Activated naive CD8-positive, alpha-beta T cell (primary cell): ENCODE data around the gene COL6A3.
"Not testable (repeated sequence)": the region's sequence is repeated elsewhere in the genome, so short reads cannot be mapped to it uniquely, and the experiment has no call there.

Experiments used
- H3K27ac Mint-ChIP-seq: one replicate; pipeline ENCODE4 v1.8.0; 2021; ENCODE audit warnings: mixed read lengths
- H3K27me3 Mint-ChIP-seq: one replicate; pipeline ENCODE4 v1.8.0; 2021; ENCODE audit warnings: mixed read lengths
- H3K36me3 Mint-ChIP-seq: one replicate; pipeline ENCODE4 v1.8.0; 2021; ENCODE audit warnings: mixed read lengths
- H3K4me1 Mint-ChIP-seq: one replicate; pipeline ENCODE4 v1.8.0; 2021; ENCODE audit warnings: low read depth, mixed read lengths
- H3K4me3 Mint-ChIP-seq: one replicate; pipeline ENCODE4 v1.8.0; 2021; ENCODE audit warnings: mild to moderate bottlenecking, mixed read lengths
- H3K9me3 Mint-ChIP-seq: one replicate; pipeline ENCODE4 v1.8.0; 2021; ENCODE audit warnings: low read depth, mixed read lengths

Gene COL6A3

DNA sequence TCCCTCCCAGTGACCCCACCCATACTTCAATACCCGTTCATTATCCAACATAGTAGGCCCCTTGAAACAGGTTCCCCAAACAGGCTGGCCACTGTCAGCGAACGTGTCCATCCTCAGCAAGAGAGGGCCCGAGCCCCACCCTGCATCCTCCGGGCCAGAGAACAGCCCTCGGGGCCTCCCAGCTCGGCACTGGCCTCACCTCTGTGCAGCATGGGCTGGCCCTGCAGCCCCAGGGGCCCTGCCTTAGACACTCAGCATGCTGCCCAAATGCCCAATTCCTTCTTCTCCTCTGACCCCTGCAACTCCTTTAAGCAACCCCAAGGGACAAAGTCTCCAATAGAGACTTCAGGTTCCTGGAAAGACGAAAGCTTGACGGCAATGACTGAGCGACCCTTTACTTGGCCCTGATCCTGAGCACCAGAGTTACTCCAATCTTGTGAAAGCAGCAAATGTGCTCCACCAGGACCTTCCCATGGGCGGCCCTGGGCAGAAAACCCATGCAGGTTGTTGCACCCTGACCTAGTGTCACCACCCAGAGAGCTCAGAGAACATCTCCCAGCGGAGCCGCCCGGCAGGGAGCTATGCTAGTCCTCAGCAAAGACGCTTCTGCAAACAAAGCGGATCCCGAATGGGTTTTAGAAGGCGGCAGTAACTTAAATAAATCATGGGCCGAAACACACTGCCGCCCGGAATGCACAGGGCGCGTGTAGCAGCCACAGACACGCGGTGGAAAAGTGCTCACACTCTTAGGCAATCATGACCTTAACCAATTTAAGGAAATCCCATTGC lies 782 bp downstream of the COL6A3 start:
- Mint-ChIP-seq H3K4me3 (no peak overlapping the region), H3K36me3 (peaks cover 3% of the 10 kb centered on the region), H3K27me3 (no peaks in the 10 kb centered on the region), H3K4me1 (no peaks in the 10 kb centered on the region), H3K9me3 (no peaks in the 10 kb centered on the region), H3K27ac (no peak overlapping the region)

- H3K9me3 Mint-ChIP-seq: no peaks in the 10 kb centered on the region
- H3K36me3 Mint-ChIP-seq: peaks cover 3% of the 10 kb centered on the region
- no peaks in the 10 kb centered on the region for H3K4me1 Mint-ChIP-seq
- no peak overlapping the region for H3K4me3 Mint-ChIP-seq
- H3K27ac Mint-ChIP-seq: no peak overlapping the region
- no peaks in the 10 kb centered on the region for H3K27me3 Mint-ChIP-seq
Observed at GRCh38 chr2:237412646-237412987, 1.3 kb downstream of the COL6A3 start.

GRCh38 chr2:237411683-237412423 lies 2.1 kb downstream of the COL6A3 start:
- Mint-ChIP-seq H3K4me3 (no peak overlapping the region), H3K9me3 (no peaks in the 10 kb centered on the region), H3K27me3 (no peaks in the 10 kb centered on the region), H3K27ac (no peak overlapping the region), H3K36me3 (peaks cover 3% of the 10 kb centered on the region), H3K4me1 (no peaks in the 10 kb centered on the region)

GRCh38 chr2:237411092-237411601 lies 2.8 kb downstream of the COL6A3 start:
- Mint-ChIP-seq H3K27me3 (no peaks in the 10 kb centered on the region), H3K4me1 (no peaks in the 10 kb centered on the region), H3K36me3 (peaks cover 2% of the 10 kb centered on the region), H3K4me3 (no peak overlapping the region), H3K27ac (no peak overlapping the region), H3K9me3 (no peaks in the 10 kb centered on the region)

DNA sequence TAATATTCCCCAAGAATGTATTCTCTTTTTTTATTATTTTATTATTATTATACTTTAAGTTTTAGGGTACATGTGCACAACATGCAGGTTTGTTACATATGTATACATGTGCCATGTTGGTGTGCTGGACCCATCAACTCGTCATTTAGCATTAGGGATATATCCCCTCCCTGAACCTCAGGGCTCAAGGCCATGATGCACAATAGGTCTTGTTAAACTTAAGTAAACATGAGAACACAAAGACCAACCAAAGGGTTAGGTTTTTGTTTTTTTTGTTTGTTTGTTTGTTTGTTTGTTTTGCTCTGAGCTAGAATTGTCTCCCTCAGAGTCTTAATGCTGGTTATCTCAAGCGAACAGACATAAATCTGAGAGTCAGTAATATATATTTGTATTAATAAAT lies 4.7 kb downstream of the COL6A3 start:
- H3K27me3 Mint-ChIP-seq, H3K27ac Mint-ChIP-seq, H3K4me3 Mint-ChIP-seq, H3K36me3 Mint-ChIP-seq, H3K9me3 Mint-ChIP-seq, H3K4me1 Mint-ChIP-seq: not testable (repeated sequence)

- Mint-ChIP-seq H3K27me3 (no peaks in the 10 kb centered on the region), H3K36me3 (peaks cover 2% of the 10 kb centered on the region), H3K4me1 (no peaks in the 10 kb centered on the region), H3K9me3 (no peaks in the 10 kb centered on the region), H3K4me3 (no peak overlapping the region), H3K27ac (no peak overlapping the region)
Observed at GRCh38 chr2:237408335-237409000, 5.5 kb downstream of the COL6A3 start.

GRCh38 chr2:237407700-237408099 lies 6.3 kb downstream of the COL6A3 start:
- Mint-ChIP-seq H3K4me1 (no peaks in the 10 kb centered on the region), H3K9me3 (no peaks in the 10 kb centered on the region), H3K36me3 (no peaks in the 10 kb centered on the region), H3K4me3 (no peak overlapping the region), H3K27me3 (no peaks in the 10 kb centered on the region), H3K27ac (no peak overlapping the region)

DNA sequence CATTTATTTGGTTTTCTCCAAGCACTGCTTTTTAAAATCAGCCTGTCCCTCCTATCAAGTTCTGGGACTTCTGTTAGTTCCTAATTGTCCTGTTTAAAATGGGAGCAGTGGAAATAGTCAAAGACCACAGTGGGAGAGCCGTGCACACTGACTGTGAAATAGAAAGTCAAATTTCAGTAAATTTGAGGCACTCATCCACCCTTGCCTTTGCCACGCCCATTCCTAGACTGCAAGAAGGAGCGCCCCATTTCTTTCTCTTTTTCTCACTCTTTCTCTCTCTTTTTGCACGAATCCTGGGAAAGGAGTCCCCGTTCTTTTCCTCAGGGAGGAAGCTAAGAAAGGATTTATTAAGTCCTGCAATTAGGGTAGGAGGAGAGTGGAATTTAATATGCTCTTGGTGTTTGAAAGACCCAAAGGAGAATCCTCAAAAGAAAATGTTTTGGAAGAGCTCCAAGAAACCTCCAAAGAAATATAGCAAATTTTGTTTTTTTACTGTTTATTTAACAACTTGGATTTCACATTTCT lies 7.5 kb downstream of the COL6A3 start:
- Mint-ChIP-seq H3K27ac (no peak overlapping the region), H3K4me3 (no peak overlapping the region), H3K9me3 (no peaks in the 10 kb centered on the region), H3K27me3 (no peaks in the 10 kb centered on the region), H3K36me3 (no peaks in the 10 kb centered on the region), H3K4me1 (no peaks in the 10 kb centered on the region)

DNA sequence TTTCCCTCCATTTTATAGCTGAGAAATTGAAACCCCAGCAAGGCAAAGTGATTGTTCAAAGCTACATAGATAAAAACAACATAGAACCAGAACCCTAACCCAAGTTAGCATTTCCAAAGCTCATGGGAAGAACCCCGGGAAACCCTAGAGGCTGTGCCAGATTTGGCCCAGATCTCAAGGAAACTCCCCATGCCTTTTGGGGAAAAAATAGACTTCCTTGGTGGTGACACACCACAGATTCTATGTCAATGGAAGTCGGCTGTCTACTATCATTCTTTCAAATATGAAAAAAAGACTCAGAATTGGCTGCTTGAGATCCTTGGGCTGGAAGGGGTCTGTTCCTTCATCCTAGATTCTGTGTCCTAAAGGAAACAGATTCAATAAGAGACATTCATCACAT lies 8.4 kb downstream of the COL6A3 start:
- no peaks in the 10 kb centered on the region for H3K27me3 Mint-ChIP-seq

DNA sequence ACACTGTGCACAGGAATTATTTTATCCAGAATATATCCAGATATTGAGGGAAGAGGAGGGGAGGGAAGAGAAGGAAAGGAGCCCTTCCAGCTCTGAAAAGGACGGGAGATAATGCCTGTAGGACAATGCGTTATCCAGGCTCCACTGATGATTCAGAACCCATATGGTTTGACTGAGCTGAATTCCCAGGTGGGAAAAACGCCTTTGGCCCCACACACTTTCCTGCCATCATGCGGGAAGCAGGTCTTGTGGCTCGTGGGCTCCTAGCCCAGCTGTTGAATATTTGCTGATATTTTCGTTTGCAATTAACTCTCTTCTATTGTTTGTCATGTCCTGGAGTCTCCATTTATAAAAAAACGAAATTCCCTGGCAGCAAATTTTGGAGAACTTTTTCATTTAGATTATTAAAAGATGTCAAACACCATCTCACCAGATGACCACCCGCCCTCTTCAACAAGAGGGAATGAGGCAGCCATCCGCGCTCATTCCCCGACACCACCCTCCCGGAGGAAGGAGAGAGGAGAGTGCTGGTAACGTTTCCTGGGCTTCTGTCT lies 8.9 kb downstream of the COL6A3 start:
- Mint-ChIP-seq H3K27me3 (no peaks in the 10 kb centered on the region), H3K9me3 (no peaks in the 10 kb centered on the region), H3K4me1 (no peaks in the 10 kb centered on the region), H3K27ac (no peak overlapping the region), H3K4me3 (no peak overlapping the region), H3K36me3 (no peaks in the 10 kb centered on the region)

More for the DNA sequence above, 8.4 kb downstream of the COL6A3 start:
- Mint-ChIP-seq H3K27ac (no peak overlapping the region), H3K4me3 (no peak overlapping the region), H3K9me3 (no peaks in the 10 kb centered on the region), H3K36me3 (no peaks in the 10 kb centered on the region), H3K4me1 (no peaks in the 10 kb centered on the region)

- Mint-ChIP-seq H3K4me3 (no peak overlapping the region), H3K9me3 (no peaks in the 10 kb centered on the region), H3K27ac (no peak overlapping the region), H3K27me3 (no peaks in the 10 kb centered on the region), H3K36me3 (no peaks in the 10 kb centered on the region), H3K4me1 (no peaks in the 10 kb centered on the region)
Observed at GRCh38 chr2:237404413-237404812, 9.6 kb downstream of the COL6A3 start.

- no peaks in the 10 kb centered on the region for H3K4me1 Mint-ChIP-seq
- no peaks in the 10 kb centered on the region for H3K9me3 Mint-ChIP-seq
- no peaks in the 10 kb centered on the region for H3K36me3 Mint-ChIP-seq
- H3K27ac Mint-ChIP-seq: no peak overlapping the region
- H3K4me3 Mint-ChIP-seq: no peak overlapping the region
- no peaks in the 10 kb centered on the region for H3K27me3 Mint-ChIP-seq
Observed at GRCh38 chr2:237403024-237403882, 10.7 kb downstream of the COL6A3 start.

DNA sequence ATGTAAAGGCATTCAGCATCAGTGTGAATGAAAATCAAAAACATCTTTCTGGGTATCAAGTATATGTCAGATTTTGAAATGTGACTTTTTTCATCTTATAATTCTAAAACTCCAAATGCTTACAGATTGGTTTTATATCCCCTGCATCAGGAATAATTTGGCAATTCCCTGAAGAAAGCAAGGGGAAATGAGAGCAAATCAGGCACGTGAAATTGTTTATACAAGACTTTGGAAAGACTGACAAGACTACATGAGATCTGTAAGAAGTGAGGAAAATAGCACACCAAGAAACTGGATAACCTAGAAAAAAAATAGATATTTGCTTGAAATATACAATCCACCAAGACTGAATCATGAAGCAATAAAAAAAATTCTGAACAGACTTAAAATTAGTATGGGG lies 13.8 kb downstream of the COL6A3 start:
- Mint-ChIP-seq H3K27ac (no peak overlapping the region), H3K36me3 (no peaks in the 10 kb centered on the region), H3K4me3 (no peak overlapping the region), H3K4me1 (no peaks in the 10 kb centered on the region), H3K27me3 (no peaks in the 10 kb centered on the region), H3K9me3 (no peaks in the 10 kb centered on the region)

GRCh38 chr2:237397072-237397471 lies 16.9 kb downstream of the COL6A3 start:
- no peaks in the 10 kb centered on the region for H3K4me1 Mint-ChIP-seq
- H3K27ac Mint-ChIP-seq: no peak overlapping the region
- no peak overlapping the region for H3K4me3 Mint-ChIP-seq
- peaks cover 2% of the 10 kb centered on the region for H3K36me3 Mint-ChIP-seq
- H3K9me3 Mint-ChIP-seq: no peaks in the 10 kb centered on the region
- no peaks in the 10 kb centered on the region for H3K27me3 Mint-ChIP-seq
